GM20000 (cell line): ENCODE measurements around the gene MAL.
"Not testable (repeated sequence)": the region's sequence is repeated elsewhere in the genome, so short reads cannot be mapped to it uniquely, and the experiment has no call there.

Experiments used
- DNase-seq: peaks from one replicate; pipeline ENCODE4 v3.0.0; 2012; ENCODE audit warnings: low spot score
- TF ChIP-seq, protein P1 (sequence below): IDR thresholded peaks from 2 replicates; pipeline ENCODE4 v1.5.1; 2012; ENCODE audit warnings: mild to moderate bottlenecking, control low read depth; ENCODE audit errors: extremely low read depth, missing control alignments

MAL gene

DNA sequence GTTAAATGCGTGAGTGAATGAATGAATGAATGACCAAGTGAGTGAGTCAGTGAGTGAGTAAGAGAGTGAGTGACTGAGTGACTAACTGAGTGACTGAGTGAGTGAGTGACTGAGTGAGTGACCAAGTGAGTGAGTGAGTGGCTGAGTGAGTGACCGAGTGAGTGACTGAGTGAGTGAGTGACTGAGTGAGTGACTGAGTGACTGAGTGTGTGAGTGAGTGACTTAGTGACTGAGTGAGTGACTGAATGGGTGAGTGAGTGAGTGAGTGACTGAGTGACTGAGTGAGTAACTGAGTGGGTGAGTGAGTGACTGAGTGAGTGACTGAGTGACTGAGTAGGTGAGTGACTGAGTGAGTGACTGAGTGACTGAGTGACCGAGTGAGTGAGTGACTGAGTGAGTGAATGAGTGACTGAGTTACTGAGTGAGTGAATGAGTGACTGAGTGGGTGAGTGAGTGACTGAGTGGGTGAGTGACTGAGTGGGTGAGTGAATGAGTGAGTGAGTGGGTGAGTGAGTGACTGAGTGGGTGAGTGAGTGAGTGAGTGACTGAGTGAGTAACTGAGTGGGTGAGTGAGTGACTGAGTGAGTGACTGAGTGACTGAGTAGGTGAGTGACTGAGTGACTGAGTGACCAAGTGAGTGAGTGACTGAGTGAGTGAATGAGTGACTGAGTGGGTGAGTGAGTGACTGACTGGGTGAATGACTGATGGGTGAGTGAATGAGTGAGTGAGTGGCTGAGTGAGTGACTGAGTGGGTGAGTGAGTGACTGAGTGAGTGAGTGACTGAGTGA is 11.3 kb downstream of the MAL start:
- TF ChIP-seq, protein P1, sequence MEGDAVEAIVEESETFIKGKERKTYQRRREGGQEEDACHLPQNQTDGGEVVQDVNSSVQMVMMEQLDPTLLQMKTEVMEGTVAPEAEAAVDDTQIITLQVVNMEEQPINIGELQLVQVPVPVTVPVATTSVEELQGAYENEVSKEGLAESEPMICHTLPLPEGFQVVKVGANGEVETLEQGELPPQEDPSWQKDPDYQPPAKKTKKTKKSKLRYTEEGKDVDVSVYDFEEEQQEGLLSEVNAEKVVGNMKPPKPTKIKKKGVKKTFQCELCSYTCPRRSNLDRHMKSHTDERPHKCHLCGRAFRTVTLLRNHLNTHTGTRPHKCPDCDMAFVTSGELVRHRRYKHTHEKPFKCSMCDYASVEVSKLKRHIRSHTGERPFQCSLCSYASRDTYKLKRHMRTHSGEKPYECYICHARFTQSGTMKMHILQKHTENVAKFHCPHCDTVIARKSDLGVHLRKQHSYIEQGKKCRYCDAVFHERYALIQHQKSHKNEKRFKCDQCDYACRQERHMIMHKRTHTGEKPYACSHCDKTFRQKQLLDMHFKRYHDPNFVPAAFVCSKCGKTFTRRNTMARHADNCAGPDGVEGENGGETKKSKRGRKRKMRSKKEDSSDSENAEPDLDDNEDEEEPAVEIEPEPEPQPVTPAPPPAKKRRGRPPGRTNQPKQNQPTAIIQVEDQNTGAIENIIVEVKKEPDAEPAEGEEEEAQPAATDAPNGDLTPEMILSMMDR = no peak
- DNase-seq = no peak

DNA sequence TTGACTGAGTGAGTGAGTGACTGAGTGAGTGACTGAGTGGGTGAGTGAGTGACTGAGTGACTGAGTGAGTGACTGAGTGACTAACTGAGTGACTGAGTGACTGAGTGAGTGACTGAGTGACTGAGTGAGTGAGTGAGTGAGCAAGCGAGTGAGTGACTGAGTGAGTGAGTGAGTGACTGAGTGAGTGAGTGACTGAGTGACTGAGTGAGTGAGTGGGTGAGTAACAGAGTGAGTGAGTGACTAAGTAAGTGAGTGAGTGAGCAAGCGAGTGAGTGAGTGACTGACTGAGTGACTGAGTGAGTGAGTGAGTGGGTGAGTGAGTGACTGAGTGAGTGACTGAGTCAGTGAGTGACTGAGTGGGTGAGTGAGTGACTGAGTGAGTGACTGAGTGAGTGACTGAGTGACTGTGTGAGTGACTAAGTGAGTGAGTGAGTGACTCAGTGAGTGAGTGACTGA is 11.9 kb downstream of the MAL start:
- no peak for DNase-seq
- TF ChIP-seq, protein P1 = no peak

DNA sequence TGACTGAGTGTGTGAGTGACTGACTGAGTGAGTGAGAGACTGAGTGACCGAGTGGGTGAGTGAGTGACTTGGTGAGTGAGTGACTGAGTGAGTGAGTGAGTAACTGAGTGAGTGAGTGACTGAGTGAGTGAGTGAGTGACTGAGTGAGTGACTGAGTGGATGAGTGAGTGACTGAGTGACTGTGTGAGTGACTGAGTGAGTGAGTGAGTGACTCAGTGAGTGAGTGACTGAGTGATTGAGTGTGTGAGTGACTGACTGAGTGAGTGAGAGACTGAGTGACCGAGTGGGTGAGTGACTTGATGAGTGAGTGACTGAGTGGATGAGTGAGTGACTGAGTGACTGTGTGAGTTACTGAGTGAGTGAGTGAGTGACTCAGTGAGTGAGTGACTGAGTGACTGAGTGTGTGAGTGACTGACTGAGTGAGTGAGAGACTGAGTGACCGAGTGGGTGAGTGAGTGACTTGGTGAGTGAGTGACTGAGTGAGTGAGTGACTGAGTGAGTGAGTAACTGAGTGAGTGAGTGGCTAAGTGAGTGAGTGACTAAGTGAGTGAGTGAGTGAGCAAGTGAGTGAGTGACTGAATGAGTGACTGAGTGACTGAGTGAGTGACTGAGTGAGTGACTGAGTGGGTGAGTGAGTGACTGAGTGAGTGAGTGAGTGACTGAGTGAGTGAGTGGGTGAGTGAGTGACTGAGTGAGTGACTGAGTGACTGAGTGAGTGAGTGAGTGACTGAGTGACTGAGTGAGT is 12.5 kb downstream of the MAL start:
- not testable (repeated sequence) for DNase-seq

DNA sequence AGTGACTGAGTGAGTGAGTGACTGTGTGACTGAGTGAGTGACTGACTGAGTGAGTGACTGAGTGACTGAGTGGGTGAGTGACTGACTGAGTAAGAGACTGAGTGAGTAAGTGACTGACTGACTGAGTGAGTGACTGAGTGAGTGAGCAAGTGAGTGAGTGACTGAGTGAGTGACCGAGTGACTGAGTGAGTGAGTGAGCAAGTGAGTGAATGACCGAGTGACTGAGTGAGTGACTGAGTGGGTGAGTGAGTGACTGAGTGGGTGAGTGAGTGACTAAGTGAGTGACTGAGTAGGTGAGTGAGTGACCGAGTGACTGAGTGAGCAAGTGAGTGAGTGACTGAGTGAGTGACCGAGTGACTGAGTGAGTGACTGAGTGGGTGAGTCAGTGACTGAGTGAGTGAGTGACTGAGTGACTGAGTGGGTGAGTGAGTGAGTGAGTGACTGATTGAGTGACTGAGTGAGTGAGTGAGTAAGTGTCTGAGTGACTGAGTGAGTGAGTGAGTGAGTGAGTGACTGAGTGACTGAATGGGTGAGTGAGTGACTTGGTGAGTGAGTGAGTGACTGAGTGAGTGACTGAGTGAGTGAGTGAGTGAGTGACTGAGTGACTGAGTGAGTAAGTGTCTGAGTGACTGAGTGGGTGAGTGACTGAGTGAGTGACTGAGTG is 13.3 kb downstream of the MAL start:
- TF ChIP-seq, protein P1 = no peak
- no peak for DNase-seq

DNA sequence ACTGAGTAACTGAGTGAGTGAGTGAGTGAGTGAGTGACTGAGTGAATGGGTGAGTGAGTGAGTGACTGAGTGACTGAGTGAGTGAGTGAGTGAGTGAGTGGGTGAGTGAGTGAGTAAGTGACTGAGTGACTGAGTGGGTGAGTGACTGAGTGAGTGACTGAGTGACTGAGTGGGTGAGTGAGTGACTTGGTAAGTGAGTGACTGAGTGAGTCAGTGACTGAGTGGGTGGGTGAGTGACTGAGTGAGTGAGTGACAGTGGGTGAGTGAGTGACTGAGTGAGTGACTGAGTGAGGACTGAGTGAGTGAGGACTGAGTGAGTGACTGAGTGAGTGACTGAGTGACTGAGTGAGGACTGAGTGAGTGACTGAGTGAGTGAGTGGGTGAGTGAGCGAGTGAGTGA is 13.9 kb downstream of the MAL start:
- TF ChIP-seq, protein P1 = no peak
- DNase-seq = no peak

DNA sequence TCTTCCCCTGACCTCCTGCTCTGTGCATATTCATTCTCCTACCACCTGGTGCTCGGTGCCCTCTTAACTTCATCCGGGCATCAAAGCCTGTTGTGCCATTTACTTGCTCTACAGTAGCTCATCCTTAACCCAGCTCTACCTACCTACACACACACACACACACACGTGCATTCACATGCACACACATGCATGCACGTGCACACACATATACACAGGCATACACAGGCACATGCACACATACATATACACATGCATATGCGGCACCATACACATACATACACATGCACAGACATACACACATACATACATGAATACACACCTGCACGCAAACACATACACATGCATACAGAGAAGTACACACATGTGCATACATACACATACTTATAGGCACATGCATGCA is 14.5 kb downstream of the MAL start:
- no peak for DNase-seq
- TF ChIP-seq, protein P1 = no peak

DNA sequence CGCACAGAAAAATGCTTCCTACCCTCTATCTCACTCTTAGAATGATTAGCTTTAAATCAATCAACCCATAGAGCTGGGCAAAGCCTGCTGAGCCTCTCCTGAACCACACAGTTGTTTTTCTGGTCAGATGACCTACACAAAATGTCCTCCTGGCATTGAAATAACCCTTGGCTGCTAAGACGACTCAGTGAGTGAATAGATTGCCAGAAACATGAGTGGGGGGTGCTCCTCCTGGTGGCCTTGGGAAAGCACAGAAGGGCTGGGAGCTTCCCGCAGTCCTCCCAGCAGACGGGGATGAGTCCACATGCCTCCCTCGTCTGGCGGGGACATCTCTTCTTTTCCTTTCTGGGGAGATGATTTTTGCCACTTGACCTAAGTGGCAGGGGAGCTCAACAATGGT is 14.9 kb downstream of the MAL start:
- TF ChIP-seq, protein P1 = no peak
- no peak for DNase-seq
